Thoracic aorta (tissue), 2 donors: ENCODE data around the gene PIK3R6. TPM values are rescaled to one million over a fixed set of nuclear protein-coding genes. Genes with fewer than 3 reads are reported as not detected.

Experiments
- ATAC-seq: fragments of 150-250 bp; one replicate; pipeline ENCODE4 v1.8.0; 2017; ENCODE audit warnings: low read depth; ENCODE audit not compliant: insufficient number of reproducible peaks, low FRiP score
- DNase-seq: peaks from one replicate; pipeline ENCODE4 v3.0.0-alpha.2; 2020; ENCODE audit warnings: low spot score
- H3K27ac ChIP-seq, 2 donors: fragments of 200-600 bp; sonication (generic); 1 replicate in 1 of 2; 2 replicates in 1 of 2; pipeline ENCODE4 v1.5.1; 2016; ENCODE audit warnings: mild to moderate bottlenecking in 2 of 2, moderate library complexity in 2 of 2
- H3K27me3 ChIP-seq: fragments of 200-600 bp; sonication (generic); replicated peaks from 2 replicates; pipeline ENCODE4 v1.6.0; 2016; ENCODE audit warnings: mild to moderate bottlenecking; ENCODE audit not compliant: insufficient read depth
- H3K36me3 ChIP-seq: fragments of 200-600 bp; sonication (generic); one replicate; pipeline ENCODE4 v1.5.1; 2016
- H3K4me1 ChIP-seq, 2 donors: fragments of 200-600 bp; sonication (generic); 1 replicate in 1 of 2; 2 replicates in 1 of 2; pipeline versions ENCODE4 v1.5.1 to v1.6.0; 2016; ENCODE audit warnings: low read depth in 2 of 2, mild to moderate bottlenecking in 1 of 2; ENCODE audit not compliant: control insufficient read depth in 1 of 2
- H3K4me3 ChIP-seq: fragments of 200-600 bp; sonication (generic); 2 replicates; pipeline ENCODE4 v1.5.1; 2016; ENCODE audit warnings: mild to moderate bottlenecking
- H3K9me3 ChIP-seq: fragments of 200-600 bp; sonication (generic); 2 replicates; pipeline ENCODE4 v1.5.1; 2016
- CTCF ChIP-seq: fragments of 200-600 bp; sonication (generic); IDR thresholded peaks from one replicate; pipeline ENCODE4 v1.5.1; 2019; ENCODE audit warnings: antibody characterized with exemption
- total RNA-seq, 2 donors: library from RNA; depleted of rRNA; stranded (reverse); fragments of >200 nt; gene quantifications; one replicate each; pipeline versions ENCODE4 v1.1.0 to v1.2.3, GENCODE V29; 2016

PIK3R6 gene
- total RNA-seq, 2 donors from 2014 or later = 1.5 to 3.5 TPM

GRCh38 chr17:8877984-8878383 lies 10.5 kb upstream of the PIK3R6 start:
- Histone ChIP-seq H3K9me3 (no peaks in the 10 kb centered on the region), H3K27ac (no peak overlapping the region), H3K36me3 (no peaks in the 10 kb centered on the region), H3K4me3 (no peak overlapping the region), H3K27me3 (no peaks in the 10 kb centered on the region), H3K4me1 (no peaks in the 10 kb centered on the region)
- ATAC-seq (no peak), DNase-seq (no peak)
- no peak for TF ChIP-seq CTCF

- no peak overlapping the region for H3K27ac ChIP-seq
- ATAC-seq (no peak), DNase-seq (no peak)
- no peaks in the 10 kb centered on the region for H3K36me3 ChIP-seq
- TF ChIP-seq CTCF = no peak
- H3K4me3 ChIP-seq = no peak overlapping the region
- H3K4me1 ChIP-seq = no peaks in the 10 kb centered on the region
- H3K9me3 ChIP-seq = no peaks in the 10 kb centered on the region
- no peaks in the 10 kb centered on the region for H3K27me3 ChIP-seq
Measured at GRCh38 chr17:8875957-8876356, 8.5 kb upstream of the PIK3R6 start.

GRCh38 chr17:8875436-8875835 lies 8.0 kb upstream of the PIK3R6 start:
- no peaks in the 10 kb centered on the region for H3K9me3 ChIP-seq

GRCh38 chr17:8873801-8874715 lies 6.6 kb upstream of the PIK3R6 start:
- no peak overlapping the region for H3K4me3 ChIP-seq
- no peak overlapping the region for H3K27ac ChIP-seq
- H3K9me3 ChIP-seq = no peaks in the 10 kb centered on the region
- TF ChIP-seq CTCF = no peak
- DNase-seq (no peak), ATAC-seq (no peak)
- H3K36me3 ChIP-seq = no peaks in the 10 kb centered on the region
- H3K4me1 ChIP-seq = no peaks in the 10 kb centered on the region
- H3K27me3 ChIP-seq = no peaks in the 10 kb centered on the region

More at GRCh38 chr17:8875436-8875835, 8.0 kb upstream of the PIK3R6 start:
- no peak for TF ChIP-seq CTCF
- Histone ChIP-seq H3K4me1 (no peaks in the 10 kb centered on the region), H3K27ac (no peak overlapping the region), H3K27me3 (no peaks in the 10 kb centered on the region), H3K36me3 (no peaks in the 10 kb centered on the region), H3K4me3 (no peak overlapping the region)
- ATAC-seq (no peak), DNase-seq (no peak)

GRCh38 chr17:8872705-8873435 lies 5.4 kb upstream of the PIK3R6 start:
- no peak for ATAC-seq
- no peaks in the 10 kb centered on the region for H3K36me3 ChIP-seq

More at GRCh38 chr17:8872705-8873435, 5.4 kb upstream of the PIK3R6 start:
- TF ChIP-seq CTCF = no peak
- H3K4me1 ChIP-seq = no peaks in the 10 kb centered on the region
- no peaks in the 10 kb centered on the region for H3K27me3 ChIP-seq
- H3K4me3 ChIP-seq = no peak overlapping the region
- no peak for DNase-seq
- H3K9me3 ChIP-seq = no peaks in the 10 kb centered on the region
- no peak overlapping the region for H3K27ac ChIP-seq
